KBM-7 (cell line): ENCODE measurements around the gene RGS6.

Source experiments
- DNase-seq: peaks from one replicate; pipeline ENCODE4 v3.0.0-alpha.2; 2015
- in situ Hi-C: fragments of 300-500 bp; cut with MboI; formaldehyde crosslinking; loops from 2 replicates; pipeline ENCODE4 v1.14.3; 2020; ENCODE audit warnings: low sequenced_read_pairs, low pct_unique_long_range_greater_than_20kb, mixed read lengths

The RGS6 gene

GRCh38 chr14:72186523-72186922 lies 254.3 kb downstream of the RGS6 start:
- DNase-seq, result no peak
- in situ Hi-C loops, result no loop called here

GRCh38 chr14:72196237-72197015 lies 264.2 kb downstream of the RGS6 start:
- in situ Hi-C loops, result no loop called here
- DNase-seq, result no peak

GRCh38 chr14:72201645-72202044 lies 269.4 kb downstream of the RGS6 start:
- in situ Hi-C loops, result no loop called here

GRCh38 chr14:72213424-72213823 lies 281.2 kb downstream of the RGS6 start:
- in situ Hi-C loops, result no loop called here

More at GRCh38 chr14:72201645-72202044, 269.4 kb downstream of the RGS6 start:
- no peak for DNase-seq

GRCh38 chr14:72215080-72215479 lies 282.9 kb downstream of the RGS6 start:
- no peak for DNase-seq
- in situ Hi-C loops, result no loop called here

More at GRCh38 chr14:72213424-72213823, 281.2 kb downstream of the RGS6 start:
- no peak for DNase-seq

GRCh38 chr14:72217135-72217534 lies 284.9 kb downstream of the RGS6 start:
- in situ Hi-C loops, result no loop called here

GRCh38 chr14:72222046-72222445 lies 289.8 kb downstream of the RGS6 start:
- DNase-seq, result no peak
- in situ Hi-C loops, result no loop called here

More at GRCh38 chr14:72217135-72217534, 284.9 kb downstream of the RGS6 start:
- DNase-seq, result no peak

GRCh38 chr14:72236629-72237028 lies 304.4 kb downstream of the RGS6 start:
- DNase-seq, result no peak
- in situ Hi-C loops, result no loop called here

- in situ Hi-C loops, result no loop called here
- no peak for DNase-seq
Observed at GRCh38 chr14:72237722-72238666, 305.8 kb downstream of the RGS6 start.

- no peak for DNase-seq
- in situ Hi-C loops, result no loop called here
Observed at GRCh38 chr14:72243309-72244293, 311.4 kb downstream of the RGS6 start.

- in situ Hi-C loops, result no loop called here
- no peak for DNase-seq
Observed at GRCh38 chr14:72247896-72248465, 315.8 kb downstream of the RGS6 start.

- no peak for DNase-seq
- in situ Hi-C loops, result no loop called here
Observed at GRCh38 chr14:72253503-72253902, 321.3 kb downstream of the RGS6 start.

GRCh38 chr14:72254202-72254936 lies 322.1 kb downstream of the RGS6 start:
- DNase-seq, result no peak
- in situ Hi-C loops, result no loop called here

- in situ Hi-C loops, result no loop called here
- no peak for DNase-seq
Observed at GRCh38 chr14:72254937-72255472, 322.8 kb downstream of the RGS6 start.

GRCh38 chr14:72256055-72256454 lies 323.8 kb downstream of the RGS6 start:
- DNase-seq, result no peak
- in situ Hi-C loops, result no loop called here

GRCh38 chr14:72261068-72261467 lies 328.8 kb downstream of the RGS6 start:
- in situ Hi-C loops, result no loop called here
- no peak for DNase-seq

GRCh38 chr14:72262771-72263170 lies 330.5 kb downstream of the RGS6 start:
- in situ Hi-C loops, result no loop called here

GRCh38 chr14:72264716-72265115 lies 332.5 kb downstream of the RGS6 start:
- in situ Hi-C loops, result no loop called here
- DNase-seq, result no peak

More at GRCh38 chr14:72262771-72263170, 330.5 kb downstream of the RGS6 start:
- no peak for DNase-seq
